A204.1 (cell line): ENCODE measurements around the gene MVD.
"Not testable (repeated sequence)": the region's sequence is repeated elsewhere in the genome, so short reads cannot be mapped to it uniquely, and the experiment has no call there.

Experiments
- FAIRE-seq: peaks from 2 replicates; lab custom pipeline; 2012; peaks lifted over from hg19 to GRCh38; lab: Jason Lieb, UNC

The MVD gene

GRCh38 chr16:88624977-88625576 is 37.8 kb downstream of the MVD start:
- no peak for FAIRE-seq

GRCh38 chr16:88624481-88624880 is 38.4 kb downstream of the MVD start:
- no peak for FAIRE-seq

GRCh38 chr16:88623858-88624257 is 39.0 kb downstream of the MVD start:
- no peak for FAIRE-seq

GRCh38 chr16:88622866-88623265 is 40.0 kb downstream of the MVD start:
- no peak for FAIRE-seq

GRCh38 chr16:88622125-88622524 is 40.8 kb downstream of the MVD start:
- no peak for FAIRE-seq

GRCh38 chr16:88619859-88620815 is 42.8 kb downstream of the MVD start:
- FAIRE-seq = no peak

GRCh38 chr16:88618956-88619667 is 43.8 kb downstream of the MVD start:
- no peak for FAIRE-seq

- FAIRE-seq = no peak
These were observed 44.5 kb downstream of the MVD start for GRCh38 chr16:88618182-88618955.

GRCh38 chr16:88617268-88618031 is 45.4 kb downstream of the MVD start:
- no peak for FAIRE-seq

- no peak for FAIRE-seq
These were observed 46.2 kb downstream of the MVD start for GRCh38 chr16:88616736-88617135.

- FAIRE-seq = no peak
These were observed 46.6 kb downstream of the MVD start for GRCh38 chr16:88616320-88616719.

- FAIRE-seq = no peak
These were observed 47.9 kb downstream of the MVD start for GRCh38 chr16:88614818-88615580.

GRCh38 chr16:88613911-88614817 is 48.7 kb downstream of the MVD start:
- FAIRE-seq = no peak

- FAIRE-seq = no peak
These were observed 49.6 kb downstream of the MVD start for GRCh38 chr16:88613293-88613692.

- no peak for FAIRE-seq
These were observed 51.7 kb downstream of the MVD start for GRCh38 chr16:88610909-88611812.

- no peak for FAIRE-seq
These were observed 52.8 kb downstream of the MVD start for GRCh38 chr16:88610080-88610479.

GRCh38 chr16:88609426-88609825 is 53.5 kb downstream of the MVD start:
- FAIRE-seq = not testable (repeated sequence)

- no peak for FAIRE-seq
These were observed 54.8 kb downstream of the MVD start for GRCh38 chr16:88608076-88608475.
